ENCODE results near the gene ETV6.

DNA sequence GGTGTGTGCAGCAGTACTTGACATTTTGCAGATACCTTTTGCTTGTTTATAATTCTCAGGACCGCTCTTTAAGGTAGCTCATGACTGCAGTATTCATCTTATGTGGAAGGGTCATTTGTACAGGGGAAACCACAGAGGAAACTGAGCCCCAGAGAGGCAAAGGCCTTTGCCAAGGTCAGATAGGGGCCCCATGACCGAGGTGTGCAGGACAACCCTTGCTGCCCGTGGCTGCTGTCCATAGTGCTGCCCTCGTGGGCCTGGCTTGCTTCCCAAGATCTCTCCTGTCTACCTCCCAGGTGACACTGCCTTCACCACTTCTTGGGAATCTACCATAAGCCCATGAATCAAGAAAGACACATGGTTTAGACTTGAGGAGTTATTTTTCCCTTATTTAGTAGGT, 222.6 kb downstream of the ETV6 start:
- no peak for TF ChIP-seq CTCF (IDR thresholded peaks at IDR 0.05)
- no peak for TF ChIP-seq HES2 (IDR thresholded peaks at IDR 0.05)
- no peak for TF ChIP-seq POLR2A (IDR thresholded peaks at IDR 0.05; ENCODE audit: low read length)
- TF ChIP-seq, protein P1, sequence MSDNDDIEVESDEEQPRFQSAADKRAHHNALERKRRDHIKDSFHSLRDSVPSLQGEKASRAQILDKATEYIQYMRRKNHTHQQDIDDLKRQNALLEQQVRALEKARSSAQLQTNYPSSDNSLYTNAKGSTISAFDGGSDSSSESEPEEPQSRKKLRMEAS (IDR thresholded peaks at IDR 0.05) = no peak
- TF ChIP-seq, protein P2, sequence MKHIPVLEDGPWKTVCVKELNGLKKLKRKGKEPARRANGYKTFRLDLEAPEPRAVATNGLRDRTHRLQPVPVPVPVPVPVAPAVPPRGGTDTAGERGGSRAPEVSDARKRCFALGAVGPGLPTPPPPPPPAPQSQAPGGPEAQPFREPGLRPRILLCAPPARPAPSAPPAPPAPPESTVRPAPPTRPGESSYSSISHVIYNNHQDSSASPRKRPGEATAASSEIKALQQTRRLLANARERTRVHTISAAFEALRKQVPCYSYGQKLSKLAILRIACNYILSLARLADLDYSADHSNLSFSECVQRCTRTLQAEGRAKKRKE (CRISPR knock-in tag; IDR thresholded peaks at IDR 0.05; ENCODE audit: low read depth) = no peak

Data from A549 (cell line).